ENCODE data around the gene SLC2A9. TPM values are rescaled to one million over a fixed set of nuclear protein-coding genes. Genes with fewer than 3 reads are reported as not detected.

The SLC2A9 gene
- total RNA-seq, 2 donors from 2014 or later: 0.95 to 1.9 TPM

DNA sequence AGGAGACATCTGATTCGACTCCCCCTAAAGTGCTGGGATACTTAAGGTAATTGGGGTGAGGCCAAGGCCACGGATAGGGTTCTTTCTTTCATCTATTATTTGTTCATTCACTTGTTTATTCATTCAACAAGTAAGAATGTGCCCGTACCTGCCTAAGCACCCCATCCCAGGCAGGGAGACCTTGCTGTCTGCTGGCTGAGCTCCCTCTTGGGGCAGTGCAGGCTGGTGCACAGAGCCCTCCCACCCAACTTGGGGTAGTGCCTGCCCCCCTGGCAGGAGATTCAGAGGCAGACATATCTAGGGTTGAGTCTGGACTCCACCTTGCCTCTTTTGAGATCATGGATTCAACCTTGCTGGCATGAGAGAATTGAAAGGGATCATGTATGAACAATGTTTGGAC, 144.2 kb downstream of the SLC2A9 start:
- Mint-ChIP-seq H3K4me3 (no peak overlapping the region), H3K9me3 (no peaks in the 10 kb centered on the region), H3K27me3 (ENCODE audit: insufficient read depth) (peaks cover 19% of the 10 kb centered on the region), H3K27ac (no peak overlapping the region), H3K4me1 (peaks cover 8% of the 10 kb centered on the region), H3K36me3 (ENCODE audit: low read depth) (no peaks in the 10 kb centered on the region)
- H3K27ac ChIP-seq (ENCODE audit: low read depth, low read length): no peak overlapping the region
- H3K9ac ChIP-seq (ENCODE audit: extremely low read depth, low read length, poor library complexity, severe bottlenecking): no peak overlapping the region
- H3K27me3 ChIP-seq (ENCODE audit: control insufficient read depth, insufficient read depth, low read length, poor library complexity, severe bottlenecking): no peaks in the 10 kb centered on the region
- H3K9me3 ChIP-seq (ENCODE audit: control insufficient read depth, low read length): no peaks in the 10 kb centered on the region
- peak; percentile 54 for DNase-seq
- no peak overlapping the region for H3K4me3 ChIP-seq (ENCODE audit: low read length)
- 63 to 83% methylated on average over 1 to 3 of the region's 3 CpGs for WGBS, 2 experiments (ENCODE audit: insufficient coverage in 1 of 2, insufficient read length in 1 of 2)
- peaks cover 7% of the 10 kb centered on the region for H3K4me1 ChIP-seq (ENCODE audit: control insufficient read depth, insufficient read depth, low read length)
- TF ChIP-seq, protein P1, sequence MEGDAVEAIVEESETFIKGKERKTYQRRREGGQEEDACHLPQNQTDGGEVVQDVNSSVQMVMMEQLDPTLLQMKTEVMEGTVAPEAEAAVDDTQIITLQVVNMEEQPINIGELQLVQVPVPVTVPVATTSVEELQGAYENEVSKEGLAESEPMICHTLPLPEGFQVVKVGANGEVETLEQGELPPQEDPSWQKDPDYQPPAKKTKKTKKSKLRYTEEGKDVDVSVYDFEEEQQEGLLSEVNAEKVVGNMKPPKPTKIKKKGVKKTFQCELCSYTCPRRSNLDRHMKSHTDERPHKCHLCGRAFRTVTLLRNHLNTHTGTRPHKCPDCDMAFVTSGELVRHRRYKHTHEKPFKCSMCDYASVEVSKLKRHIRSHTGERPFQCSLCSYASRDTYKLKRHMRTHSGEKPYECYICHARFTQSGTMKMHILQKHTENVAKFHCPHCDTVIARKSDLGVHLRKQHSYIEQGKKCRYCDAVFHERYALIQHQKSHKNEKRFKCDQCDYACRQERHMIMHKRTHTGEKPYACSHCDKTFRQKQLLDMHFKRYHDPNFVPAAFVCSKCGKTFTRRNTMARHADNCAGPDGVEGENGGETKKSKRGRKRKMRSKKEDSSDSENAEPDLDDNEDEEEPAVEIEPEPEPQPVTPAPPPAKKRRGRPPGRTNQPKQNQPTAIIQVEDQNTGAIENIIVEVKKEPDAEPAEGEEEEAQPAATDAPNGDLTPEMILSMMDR (conservative IDR thresholded peaks at IDR 0.05): peak; percentile 45
- no peaks in the 10 kb centered on the region for H3K36me3 ChIP-seq (ENCODE audit: control insufficient read depth, insufficient read depth, low read length)

DNA sequence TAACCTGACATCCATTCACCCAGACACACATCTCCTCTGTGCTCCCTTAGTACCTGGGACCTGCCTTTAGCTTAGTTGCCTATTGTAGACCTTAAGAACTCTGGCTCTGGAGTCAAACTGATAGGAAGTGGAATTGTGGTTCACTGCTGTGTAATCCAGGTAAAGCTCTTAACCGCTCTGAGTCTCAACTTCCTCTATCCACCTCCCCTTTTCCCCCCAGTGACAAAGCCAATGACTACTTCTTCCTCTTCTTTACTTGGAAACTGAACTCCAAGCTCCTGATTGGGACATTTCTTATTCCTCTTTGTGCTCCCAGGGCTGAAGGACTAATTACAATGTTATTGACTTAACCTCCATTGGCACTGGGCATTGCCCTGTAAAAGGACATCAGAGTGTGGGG, 145.8 kb downstream of the SLC2A9 start:
- Mint-ChIP-seq H3K4me3 (no peak overlapping the region), H3K27ac (no peak overlapping the region), H3K9me3 (no peaks in the 10 kb centered on the region), H3K36me3 (ENCODE audit: low read depth) (no peaks in the 10 kb centered on the region), H3K27me3 (ENCODE audit: insufficient read depth) (peaks cover 20% of the 10 kb centered on the region), H3K4me1 (peaks cover under 1% of the 10 kb centered on the region)
- Histone ChIP-seq H3K9me3 (ENCODE audit: control insufficient read depth, low read length) (no peaks in the 10 kb centered on the region), H3K27me3 (ENCODE audit: control insufficient read depth, insufficient read depth, low read length, poor library complexity, severe bottlenecking) (no peaks in the 10 kb centered on the region), H3K4me1 (ENCODE audit: control insufficient read depth, insufficient read depth, low read length) (no peaks in the 10 kb centered on the region), H3K27ac (ENCODE audit: low read depth, low read length) (no peak overlapping the region), H3K36me3 (ENCODE audit: control insufficient read depth, insufficient read depth, low read length) (no peaks in the 10 kb centered on the region), H3K4me3 (ENCODE audit: low read length) (no peak overlapping the region), H3K9ac (ENCODE audit: extremely low read depth, low read length, poor library complexity, severe bottlenecking) (no peak overlapping the region)
- WGBS, 2 experiments (ENCODE audit: insufficient coverage in 1 of 2, insufficient read length in 1 of 2): 95 to 100% methylated on average over 1 of the region's 1 CpG
- DNase-seq: no peak
- TF ChIP-seq, protein P1 (conservative IDR thresholded peaks at IDR 0.05): no peak

DNA sequence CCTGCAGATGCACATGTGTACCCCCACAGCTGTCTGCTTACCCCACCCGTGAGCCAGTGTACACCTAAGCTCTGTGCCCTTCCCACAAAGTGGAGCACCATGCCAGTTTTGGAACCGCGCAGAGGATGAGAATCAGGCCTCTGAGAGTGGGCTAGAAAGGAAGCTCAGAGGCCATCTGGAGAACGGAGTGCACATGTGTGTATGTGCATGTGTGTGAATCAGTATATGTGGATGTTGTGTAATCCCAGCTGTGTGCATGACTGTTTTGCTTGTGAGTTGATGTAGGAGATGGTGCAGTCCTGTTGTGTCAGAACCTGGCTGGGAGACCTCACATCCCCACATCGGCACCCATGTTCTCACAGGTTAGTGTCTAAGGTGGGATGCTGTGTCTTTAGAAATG, 146.9 kb downstream of the SLC2A9 start:
- H3K36me3 ChIP-seq (ENCODE audit: control insufficient read depth, insufficient read depth, low read length): no peaks in the 10 kb centered on the region
- H3K4me3 ChIP-seq (ENCODE audit: low read length): no peak overlapping the region
- Mint-ChIP-seq H3K36me3 (ENCODE audit: low read depth) (no peaks in the 10 kb centered on the region), H3K4me3 (no peak overlapping the region), H3K27me3 (ENCODE audit: insufficient read depth) (peaks cover 19% of the 10 kb centered on the region), H3K27ac (no peak overlapping the region), H3K9me3 (peaks cover 5% of the 10 kb centered on the region), H3K4me1 (no peaks in the 10 kb centered on the region)
- H3K9ac ChIP-seq (ENCODE audit: extremely low read depth, low read length, poor library complexity, severe bottlenecking): no peak overlapping the region
- H3K27ac ChIP-seq (ENCODE audit: low read depth, low read length): no peak overlapping the region
- H3K27me3 ChIP-seq (ENCODE audit: control insufficient read depth, insufficient read depth, low read length, poor library complexity, severe bottlenecking): no peaks in the 10 kb centered on the region
- H3K9me3 ChIP-seq (ENCODE audit: control insufficient read depth, low read length): peaks cover 7% of the 10 kb centered on the region
- DNase-seq: no peak
- WGBS, 2 experiments (ENCODE audit: insufficient coverage in 1 of 2, insufficient read length in 1 of 2): 95 to 100% methylated on average over 3 to 5 of the region's 5 CpGs
- H3K4me1 ChIP-seq (ENCODE audit: control insufficient read depth, insufficient read depth, low read length): no peaks in the 10 kb centered on the region
- TF ChIP-seq, protein P1 (conservative IDR thresholded peaks at IDR 0.05): no peak

All from endodermal cell (in vitro differentiated cells).